H9 (cell line): Measurements from ENCODE around the gene KCNIP1. TPM values are rescaled to one million over a fixed set of nuclear protein-coding genes. Genes with fewer than 3 reads are reported as not detected.

ENCODE experiments used
- DNase-seq: peaks from one replicate; pipeline ENCODE4 v3.0.0-alpha.2; 2017
- H2AFZ ChIP-seq: one replicate; pipeline ENCODE4 v1.6.1; 2013; ENCODE audit warnings: mild to moderate bottlenecking, low read length, control low read depth, moderate library complexity
- H2AK5ac ChIP-seq: 2 replicates; pipeline ENCODE4 v1.6.1; 2013; ENCODE audit warnings: low read length, control low read depth, mixed read lengths; ENCODE audit not compliant: insufficient read length
- H2BK120ac ChIP-seq: one replicate; pipeline ENCODE4 v1.6.1; 2013; ENCODE audit warnings: low read depth, mild to moderate bottlenecking, low read length, control low read depth, inconsistent platforms; ENCODE audit not compliant: poor library complexity, severe bottlenecking
- H2BK12ac ChIP-seq: 2 replicates; pipeline ENCODE4 v1.6.1; 2013; ENCODE audit warnings: low read length, control low read depth, mixed read lengths, low read depth; ENCODE audit not compliant: insufficient read length
- H2BK15ac ChIP-seq: 2 replicates; pipeline ENCODE4 v1.6.1; 2013; ENCODE audit warnings: low read depth, low read length, control low read depth
- H2BK20ac ChIP-seq: one replicate; pipeline ENCODE4 v1.6.1; 2013; ENCODE audit warnings: low read depth, mild to moderate bottlenecking, low read length, control low read depth, inconsistent platforms; ENCODE audit not compliant: poor library complexity, severe bottlenecking
- H2BK5ac ChIP-seq: 2 replicates; pipeline ENCODE4 v1.6.1; 2013; ENCODE audit warnings: low read length, control low read depth, mixed read lengths; ENCODE audit not compliant: insufficient read length
- H3K14ac ChIP-seq: 2 replicates; pipeline ENCODE4 v1.6.1; 2013; ENCODE audit warnings: low read length, control low read depth; ENCODE audit not compliant: insufficient read depth
- H3K18ac ChIP-seq: 2 replicates; pipeline ENCODE4 v1.6.1; 2013; ENCODE audit warnings: low read depth, mild to moderate bottlenecking, mixed read lengths, low read length, control low read depth; ENCODE audit not compliant: insufficient read length
- H3K23ac ChIP-seq: 2 replicates; pipeline ENCODE4 v1.6.1; 2013; ENCODE audit warnings: low read length, control low read depth, mixed read lengths, low read depth; ENCODE audit not compliant: insufficient read length
- H3K23me2 ChIP-seq: 2 replicates; pipeline ENCODE4 v1.6.1; 2013; ENCODE audit warnings: low read depth, mild to moderate bottlenecking, mixed read lengths, low read length, control low read depth; ENCODE audit not compliant: insufficient read length, poor library complexity, severe bottlenecking
- H3K27ac ChIP-seq: 2 replicates; pipeline ENCODE4 v1.5.1; 2013; ENCODE audit warnings: low read length, control low read depth, mixed read lengths, low read depth; ENCODE audit not compliant: insufficient read length
- H3K27me3 ChIP-seq: 2 replicates; pipeline ENCODE4 v1.6.1; 2013; ENCODE audit warnings: low read length, control low read depth, inconsistent platforms; ENCODE audit not compliant: insufficient read depth
- H3K4ac ChIP-seq: 2 replicates; pipeline ENCODE4 v1.6.1; 2013; ENCODE audit warnings: low read depth, mild to moderate bottlenecking, control low read depth, inconsistent platforms, low read length, moderate library complexity
- H3K4me1 ChIP-seq: 2 replicates; pipeline ENCODE4 v1.6.1; 2013; ENCODE audit warnings: low read length, control low read depth, inconsistent platforms; ENCODE audit not compliant: insufficient read depth
- H3K4me2 ChIP-seq: 2 replicates; pipeline ENCODE4 v1.6.1; 2013; ENCODE audit warnings: low read length, control low read depth, mixed read lengths; ENCODE audit not compliant: insufficient read length, insufficient read depth
- H3K56ac ChIP-seq: 2 replicates; pipeline ENCODE4 v1.6.1; 2013; ENCODE audit warnings: low read depth, mild to moderate bottlenecking, mixed read lengths, low read length, control low read depth; ENCODE audit not compliant: insufficient read length
- H3K79me1 ChIP-seq: 2 replicates; pipeline ENCODE4 v1.6.1; 2013; ENCODE audit warnings: low read depth, mild to moderate bottlenecking, moderate library complexity, low read length, control low read depth, inconsistent platforms; ENCODE audit not compliant: insufficient read depth, poor library complexity, severe bottlenecking
- H3K79me2 ChIP-seq: 2 replicates; pipeline ENCODE4 v1.6.1; 2013; ENCODE audit warnings: low read length, control low read depth, inconsistent platforms; ENCODE audit not compliant: insufficient read depth
- H3K9ac ChIP-seq: 2 replicates; pipeline ENCODE4 v1.6.1; 2013; ENCODE audit warnings: low read length, control low read depth, mixed read lengths; ENCODE audit not compliant: insufficient read length; ENCODE audit errors: extremely low read depth
- H3K9me3 ChIP-seq: one replicate; pipeline ENCODE4 v1.6.1; 2013; ENCODE audit warnings: low read depth, low read length, inconsistent platforms; ENCODE audit not compliant: control insufficient read depth
- H3T11ph ChIP-seq: one replicate; pipeline ENCODE4 v1.6.1; 2013; ENCODE audit warnings: mild to moderate bottlenecking, low read length, control low read depth, inconsistent platforms
- H4K20me1 ChIP-seq: one replicate; pipeline ENCODE4 v1.6.1; 2013; ENCODE audit not compliant: control insufficient read depth, insufficient read length, insufficient read depth
- H4K5ac ChIP-seq: 2 replicates; pipeline ENCODE4 v1.6.1; 2013; ENCODE audit warnings: low read depth, mild to moderate bottlenecking, mixed read lengths, low read length, control low read depth; ENCODE audit not compliant: insufficient read length
- H4K8ac ChIP-seq: replicated peaks from 2 replicates; pipeline ENCODE4 v1.6.1; 2013; ENCODE audit warnings: low read length, control low read depth, mixed read lengths, low read depth; ENCODE audit not compliant: insufficient read length
- H4K91ac ChIP-seq: 2 replicates; pipeline ENCODE4 v1.6.1; 2013; ENCODE audit warnings: low read depth, mild to moderate bottlenecking, moderate library complexity, mixed read lengths, low read length, control low read depth; ENCODE audit not compliant: insufficient read length
- H3K27ac Mint-ChIP-seq, 3 experiments: 2 replicates in 2 of 3; 3 replicates in 1 of 3; pipeline ENCODE4 v1.8.0; 2020 to 2021; ENCODE audit warnings: mixed read lengths in 3 of 3, mild to moderate bottlenecking in 1 of 3, moderate library complexity in 1 of 3
- H3K27me3 Mint-ChIP-seq: 2 replicates; pipeline ENCODE4 v1.8.0; 2021; ENCODE audit warnings: low read depth, mild to moderate bottlenecking, moderate library complexity, mixed read lengths
- H3K36me3 Mint-ChIP-seq, 3 experiments: 2 replicates in 2 of 3; 3 replicates in 1 of 3; pipeline ENCODE4 v1.8.0; 2020 to 2021; ENCODE audit warnings: low read depth in 3 of 3, mixed read lengths in 3 of 3; ENCODE audit not compliant: insufficient read depth in 1 of 3
- H3K4me1 Mint-ChIP-seq, 2 experiments: 2 replicates each; pipeline ENCODE4 v1.8.0; 2020; ENCODE audit warnings: mixed read lengths in 2 of 2
- H3K4me3 Mint-ChIP-seq, 2 experiments: 2 replicates in 1 of 2; 3 replicates in 1 of 2; pipeline ENCODE4 v1.8.0; 2020 to 2021; ENCODE audit warnings: mild to moderate bottlenecking in 2 of 2, mixed read lengths in 2 of 2, moderate library complexity in 1 of 2
- H3K9me3 Mint-ChIP-seq, 2 experiments: 2 replicates in 1 of 2; 3 replicates in 1 of 2; pipeline ENCODE4 v1.8.0; 2020; ENCODE audit warnings: mild to moderate bottlenecking in 2 of 2, mixed read lengths in 2 of 2, moderate library complexity in 1 of 2
- CTCF ChIP-seq: fragments of 200-600 bp; sonication (generic); conservative IDR thresholded peaks from 3 replicates; pipeline ENCODE4 v1.8.0; 2021; ENCODE audit warnings: antibody characterized with exemption, mild to moderate bottlenecking
- WGBS: extraction: QIAGEN DNeasy Blood & Tissue Kit; methylation state at CpG from one replicate; pipeline ENCODE4 v1.1.7; 2013; ENCODE audit warnings: missing lambda C conversion rate, low lambda C conversion rate, mixed read lengths; ENCODE audit not compliant: insufficient read length; ENCODE audit errors: extremely low coverage; 5-methylcytosine and 5-hydroxymethylcytosine counted together
- total RNA-seq: library from RNA; stranded (reverse); gene quantifications from 2 replicates; pipeline ENCODE4 v1.2.1, GENCODE V29; 2021

Gene KCNIP1
- total RNA-seq, 1 experiment from 2014 or later, result 0.63 TPM

- Histone ChIP-seq H2BK120ac (no peak overlapping the region), H4K5ac (no peak overlapping the region), H3K27me3 (no peaks in the 10 kb centered on the region; the same call in 1 of the 2 replicates), H3K9ac (no peak overlapping the region), H4K91ac (no peak overlapping the region), H3K18ac (no peak overlapping the region), H3K56ac (no peak overlapping the region), H3K79me1 (no peaks in the 10 kb centered on the region), H3K23ac (no peak overlapping the region), H2AK5ac (no peak overlapping the region), H3K4ac (no peak overlapping the region), H2BK20ac (no peak overlapping the region), H3K23me2 (no peaks in the 10 kb centered on the region), H2AFZ (no peak overlapping the region), H2BK15ac (no peak overlapping the region), H3K4me1 (no peaks in the 10 kb centered on the region), H4K20me1 (no peaks in the 10 kb centered on the region), H3K4me2 (no peak overlapping the region), H3K79me2 (no peaks in the 10 kb centered on the region), H3T11ph (no peak overlapping the region), H3K27ac (no peak overlapping the region), H3K14ac (no peak overlapping the region), H2BK5ac (no peak overlapping the region), H4K8ac (no peak overlapping the region), H2BK12ac (no peak overlapping the region), H3K9me3 (no peaks in the 10 kb centered on the region)
- Mint-ChIP-seq H3K36me3 (peaks cover 0 to 7% (median 0%) of the 10 kb centered on the region in 3 experiments; a peak in 2 of 7 replicates), H3K4me3 (no peak overlapping the region), H3K27me3 (peaks cover 9% of the 10 kb centered on the region), H3K27ac (no peak overlapping the region), H3K9me3 (peaks cover 3 to 8% of the 10 kb centered on the region in 2 experiments; a peak in 3 of 5 replicates), H3K4me1 (peaks cover 3 to 18% of the 10 kb centered on the region in 2 experiments)
- DNase-seq, result no peak
- no CpG with 5 or more reads among the region's 5 CpGs for WGBS
- TF ChIP-seq CTCF, result no peak
These were observed 67.5 kb downstream of the KCNIP1 start for GRCh38 chr5:170571281-170571731.
